ENCODE data around the gene SH2D1B.

DNA sequence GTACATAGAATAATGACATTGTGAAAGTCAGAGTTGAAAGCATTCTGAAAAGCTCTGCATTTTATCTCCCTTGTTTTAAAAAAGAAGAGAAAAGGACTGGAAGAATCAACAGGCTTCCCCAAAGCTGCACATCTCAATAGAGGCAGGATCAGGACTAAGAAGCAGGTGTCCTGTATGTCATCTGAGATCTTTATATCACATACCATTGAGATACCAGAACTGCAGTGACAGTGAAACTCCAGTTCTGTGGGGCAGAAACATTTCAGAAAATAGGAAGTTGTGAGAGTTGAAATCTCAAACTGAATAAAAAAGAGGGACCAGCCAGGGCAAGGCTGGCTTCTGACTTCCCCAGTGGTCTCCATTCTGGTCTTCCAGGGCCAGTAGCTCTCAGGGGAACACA, 33.0 kb upstream of the SH2D1B start:
- TF ChIP-seq, protein P1, sequence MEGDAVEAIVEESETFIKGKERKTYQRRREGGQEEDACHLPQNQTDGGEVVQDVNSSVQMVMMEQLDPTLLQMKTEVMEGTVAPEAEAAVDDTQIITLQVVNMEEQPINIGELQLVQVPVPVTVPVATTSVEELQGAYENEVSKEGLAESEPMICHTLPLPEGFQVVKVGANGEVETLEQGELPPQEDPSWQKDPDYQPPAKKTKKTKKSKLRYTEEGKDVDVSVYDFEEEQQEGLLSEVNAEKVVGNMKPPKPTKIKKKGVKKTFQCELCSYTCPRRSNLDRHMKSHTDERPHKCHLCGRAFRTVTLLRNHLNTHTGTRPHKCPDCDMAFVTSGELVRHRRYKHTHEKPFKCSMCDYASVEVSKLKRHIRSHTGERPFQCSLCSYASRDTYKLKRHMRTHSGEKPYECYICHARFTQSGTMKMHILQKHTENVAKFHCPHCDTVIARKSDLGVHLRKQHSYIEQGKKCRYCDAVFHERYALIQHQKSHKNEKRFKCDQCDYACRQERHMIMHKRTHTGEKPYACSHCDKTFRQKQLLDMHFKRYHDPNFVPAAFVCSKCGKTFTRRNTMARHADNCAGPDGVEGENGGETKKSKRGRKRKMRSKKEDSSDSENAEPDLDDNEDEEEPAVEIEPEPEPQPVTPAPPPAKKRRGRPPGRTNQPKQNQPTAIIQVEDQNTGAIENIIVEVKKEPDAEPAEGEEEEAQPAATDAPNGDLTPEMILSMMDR (IDR thresholded peaks at IDR 0.05; ENCODE audit: low read depth, low read length, missing input control): no peak
- TF ChIP-seq, protein P2, sequence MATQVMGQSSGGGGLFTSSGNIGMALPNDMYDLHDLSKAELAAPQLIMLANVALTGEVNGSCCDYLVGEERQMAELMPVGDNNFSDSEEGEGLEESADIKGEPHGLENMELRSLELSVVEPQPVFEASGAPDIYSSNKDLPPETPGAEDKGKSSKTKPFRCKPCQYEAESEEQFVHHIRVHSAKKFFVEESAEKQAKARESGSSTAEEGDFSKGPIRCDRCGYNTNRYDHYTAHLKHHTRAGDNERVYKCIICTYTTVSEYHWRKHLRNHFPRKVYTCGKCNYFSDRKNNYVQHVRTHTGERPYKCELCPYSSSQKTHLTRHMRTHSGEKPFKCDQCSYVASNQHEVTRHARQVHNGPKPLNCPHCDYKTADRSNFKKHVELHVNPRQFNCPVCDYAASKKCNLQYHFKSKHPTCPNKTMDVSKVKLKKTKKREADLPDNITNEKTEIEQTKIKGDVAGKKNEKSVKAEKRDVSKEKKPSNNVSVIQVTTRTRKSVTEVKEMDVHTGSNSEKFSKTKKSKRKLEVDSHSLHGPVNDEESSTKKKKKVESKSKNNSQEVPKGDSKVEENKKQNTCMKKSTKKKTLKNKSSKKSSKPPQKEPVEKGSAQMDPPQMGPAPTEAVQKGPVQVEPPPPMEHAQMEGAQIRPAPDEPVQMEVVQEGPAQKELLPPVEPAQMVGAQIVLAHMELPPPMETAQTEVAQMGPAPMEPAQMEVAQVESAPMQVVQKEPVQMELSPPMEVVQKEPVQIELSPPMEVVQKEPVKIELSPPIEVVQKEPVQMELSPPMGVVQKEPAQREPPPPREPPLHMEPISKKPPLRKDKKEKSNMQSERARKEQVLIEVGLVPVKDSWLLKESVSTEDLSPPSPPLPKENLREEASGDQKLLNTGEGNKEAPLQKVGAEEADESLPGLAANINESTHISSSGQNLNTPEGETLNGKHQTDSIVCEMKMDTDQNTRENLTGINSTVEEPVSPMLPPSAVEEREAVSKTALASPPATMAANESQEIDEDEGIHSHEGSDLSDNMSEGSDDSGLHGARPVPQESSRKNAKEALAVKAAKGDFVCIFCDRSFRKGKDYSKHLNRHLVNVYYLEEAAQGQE (IDR thresholded peaks at IDR 0.05): no peak
- TF ChIP-seq RAD21 (IDR thresholded peaks at IDR 0.05): no peak
- TF ChIP-seq, protein P3, sequence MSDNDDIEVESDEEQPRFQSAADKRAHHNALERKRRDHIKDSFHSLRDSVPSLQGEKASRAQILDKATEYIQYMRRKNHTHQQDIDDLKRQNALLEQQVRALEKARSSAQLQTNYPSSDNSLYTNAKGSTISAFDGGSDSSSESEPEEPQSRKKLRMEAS (IDR thresholded peaks at IDR 0.05): no peak
- no peak for TF ChIP-seq TAF1 (conservative IDR thresholded peaks at IDR 0.05)
- no peak for TF ChIP-seq GABPA (IDR thresholded peaks at IDR 0.05 in 1 of 2, conservative IDR thresholded peaks at IDR 0.05 in 1 of 2)
- no peak for TF ChIP-seq YY1 (IDR thresholded peaks at IDR 0.05)
- TF ChIP-seq, protein P4, sequence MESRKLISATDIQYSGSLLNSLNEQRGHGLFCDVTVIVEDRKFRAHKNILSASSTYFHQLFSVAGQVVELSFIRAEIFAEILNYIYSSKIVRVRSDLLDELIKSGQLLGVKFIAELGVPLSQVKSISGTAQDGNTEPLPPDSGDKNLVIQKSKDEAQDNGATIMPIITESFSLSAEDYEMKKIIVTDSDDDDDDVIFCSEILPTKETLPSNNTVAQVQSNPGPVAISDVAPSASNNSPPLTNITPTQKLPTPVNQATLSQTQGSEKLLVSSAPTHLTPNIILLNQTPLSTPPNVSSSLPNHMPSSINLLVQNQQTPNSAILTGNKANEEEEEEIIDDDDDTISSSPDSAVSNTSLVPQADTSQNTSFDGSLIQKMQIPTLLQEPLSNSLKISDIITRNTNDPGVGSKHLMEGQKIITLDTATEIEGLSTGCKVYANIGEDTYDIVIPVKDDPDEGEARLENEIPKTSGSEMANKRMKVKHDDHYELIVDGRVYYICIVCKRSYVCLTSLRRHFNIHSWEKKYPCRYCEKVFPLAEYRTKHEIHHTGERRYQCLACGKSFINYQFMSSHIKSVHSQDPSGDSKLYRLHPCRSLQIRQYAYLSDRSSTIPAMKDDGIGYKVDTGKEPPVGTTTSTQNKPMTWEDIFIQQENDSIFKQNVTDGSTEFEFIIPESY (IDR thresholded peaks at IDR 0.05): no peak
- TF ChIP-seq JUND (IDR thresholded peaks at IDR 0.05): no peak
- TF ChIP-seq RXRA (IDR thresholded peaks at IDR 0.05): no peak
- no peak for TF ChIP-seq SP1 (IDR thresholded peaks at IDR 0.05)
- TF ChIP-seq FOXA1 (IDR thresholded peaks at IDR 0.05): no peak
- TF ChIP-seq, protein P5, sequence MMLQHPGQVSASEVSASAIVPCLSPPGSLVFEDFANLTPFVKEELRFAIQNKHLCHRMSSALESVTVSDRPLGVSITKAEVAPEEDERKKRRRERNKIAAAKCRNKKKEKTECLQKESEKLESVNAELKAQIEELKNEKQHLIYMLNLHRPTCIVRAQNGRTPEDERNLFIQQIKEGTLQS (IDR thresholded peaks at IDR 0.05): no peak
- no peak for TF ChIP-seq FOXA2 (IDR thresholded peaks at IDR 0.05)
